ENCODE measurements around the gene SLITRK3. TPM values are rescaled to one million over a fixed set of nuclear protein-coding genes. Genes with fewer than 3 reads are reported as not detected.

The SLITRK3 gene
- total and polyA plus RNA-seq, 10 donors: not detected

DNA sequence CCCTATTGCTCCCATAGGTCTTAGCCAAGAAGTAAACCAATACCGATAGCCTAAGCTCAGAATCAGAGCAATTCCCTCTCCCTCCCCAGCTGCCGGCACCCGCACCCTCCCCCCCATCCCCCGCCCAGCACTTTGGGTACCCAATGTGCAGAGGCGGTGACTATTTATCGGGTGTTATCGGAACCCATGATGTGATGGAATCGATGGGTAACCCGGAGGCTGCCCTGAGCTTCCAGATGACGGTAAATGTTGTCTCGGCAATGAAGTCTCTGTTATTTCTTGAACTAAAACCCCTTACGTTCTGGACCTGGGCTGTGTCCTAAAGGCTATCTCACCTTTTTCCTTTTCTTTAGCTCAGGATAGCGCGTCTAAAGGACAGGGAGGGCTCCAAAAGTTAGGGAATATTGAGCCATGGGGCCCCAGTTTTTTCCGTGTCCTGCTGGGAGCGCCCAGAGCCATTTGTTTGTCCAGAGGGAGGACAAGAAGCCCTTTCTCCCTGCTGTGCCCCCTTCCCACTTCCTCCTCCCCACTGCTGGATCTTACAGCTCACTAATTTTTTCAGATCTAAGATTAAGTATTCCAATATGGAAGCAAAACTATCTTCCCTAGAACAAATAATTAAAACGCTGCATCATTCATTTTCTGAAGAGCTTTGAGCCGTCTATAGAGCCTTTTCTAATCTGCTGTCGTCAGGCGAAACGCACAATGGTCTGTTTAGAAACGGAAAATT lies 1.5 kb downstream of the SLITRK3 start:
- intact Hi-C loops (cut with DNase I; ENCODE audit: low total_unique reads): no loop called here
- H3K4me1 ChIP-seq: peaks cover 0 to 32% (median 15%) of the 10 kb centered on the region in 6 donors
- no peak for DNase-seq
- WGBS, 5 donors: 4 to 10% (median 7%) methylated on average over 22 of the region's 22 CpGs
- H3K27me3 ChIP-seq (replicated peaks in 1 of 7): peaks cover 0 to 69% (median 60%) of the 10 kb centered on the region in 7 donors
- no peaks in the 10 kb centered on the region for H3K36me3 ChIP-seq
- H3K9me3 ChIP-seq: no peaks in the 10 kb centered on the region
- TF ChIP-seq POLR2AphosphoS5 (IDR thresholded peaks at IDR 0.05) (no peak), POLR2A (IDR thresholded peaks at IDR 0.05) (no peak)
- TF ChIP-seq, protein P1, sequence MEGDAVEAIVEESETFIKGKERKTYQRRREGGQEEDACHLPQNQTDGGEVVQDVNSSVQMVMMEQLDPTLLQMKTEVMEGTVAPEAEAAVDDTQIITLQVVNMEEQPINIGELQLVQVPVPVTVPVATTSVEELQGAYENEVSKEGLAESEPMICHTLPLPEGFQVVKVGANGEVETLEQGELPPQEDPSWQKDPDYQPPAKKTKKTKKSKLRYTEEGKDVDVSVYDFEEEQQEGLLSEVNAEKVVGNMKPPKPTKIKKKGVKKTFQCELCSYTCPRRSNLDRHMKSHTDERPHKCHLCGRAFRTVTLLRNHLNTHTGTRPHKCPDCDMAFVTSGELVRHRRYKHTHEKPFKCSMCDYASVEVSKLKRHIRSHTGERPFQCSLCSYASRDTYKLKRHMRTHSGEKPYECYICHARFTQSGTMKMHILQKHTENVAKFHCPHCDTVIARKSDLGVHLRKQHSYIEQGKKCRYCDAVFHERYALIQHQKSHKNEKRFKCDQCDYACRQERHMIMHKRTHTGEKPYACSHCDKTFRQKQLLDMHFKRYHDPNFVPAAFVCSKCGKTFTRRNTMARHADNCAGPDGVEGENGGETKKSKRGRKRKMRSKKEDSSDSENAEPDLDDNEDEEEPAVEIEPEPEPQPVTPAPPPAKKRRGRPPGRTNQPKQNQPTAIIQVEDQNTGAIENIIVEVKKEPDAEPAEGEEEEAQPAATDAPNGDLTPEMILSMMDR (IDR thresholded peaks at IDR 0.05 in 8 of 11, conservative IDR thresholded peaks at IDR 0.05 in 3 of 11): no peak
- peak overlapping the region in 1 of 8 donors; percentile 59 for H3K4me3 ChIP-seq
- no peak overlapping the region for H3K27ac ChIP-seq

DNA sequence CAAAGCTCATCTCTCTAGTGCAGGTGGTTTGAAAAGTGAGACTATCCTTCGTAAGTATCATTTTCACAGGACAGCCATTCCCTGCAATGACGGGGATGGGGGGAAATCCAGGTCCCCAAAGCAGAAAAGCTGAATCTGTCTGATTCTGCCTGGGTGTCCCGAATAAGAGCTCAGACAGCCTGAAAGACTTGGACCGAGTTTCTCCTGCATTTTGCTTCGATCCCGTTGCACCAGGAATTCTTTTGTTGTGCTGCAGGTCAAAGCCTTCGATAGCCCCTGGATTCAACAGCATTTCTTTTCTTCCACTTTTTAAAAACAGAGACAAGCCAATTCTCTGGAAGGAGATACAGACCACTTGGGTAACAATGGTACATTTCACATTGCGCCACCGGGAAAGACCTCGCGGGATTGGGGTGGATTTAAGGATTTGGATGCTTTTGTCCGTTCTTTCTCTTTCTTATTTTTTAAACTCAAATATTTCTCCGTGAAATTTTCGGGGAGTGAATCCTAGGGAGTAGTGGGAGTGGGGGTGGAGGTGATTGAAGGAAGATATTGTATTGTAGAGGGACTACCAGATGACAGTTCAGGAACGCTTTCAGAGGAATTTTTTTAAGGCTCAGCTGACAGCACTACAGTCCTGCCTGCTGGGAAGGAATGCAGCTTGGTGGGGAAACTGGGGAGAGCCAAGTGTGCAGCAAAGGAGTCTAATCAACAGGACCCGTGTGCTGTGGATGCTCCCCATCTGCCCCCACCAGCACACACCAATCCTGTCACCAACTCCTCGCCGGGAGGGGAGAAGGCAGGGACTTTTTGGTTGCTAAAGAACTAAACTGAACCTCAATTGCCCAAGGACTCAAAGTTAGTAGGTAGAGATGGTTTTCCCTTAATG lies 2.6 kb downstream of the SLITRK3 start:
- no peaks in the 10 kb centered on the region for H3K9me3 ChIP-seq
- DNase-seq: no peak
- peaks cover 0 to 67% (median 60%) of the 10 kb centered on the region in 7 donors for H3K27me3 ChIP-seq (replicated peaks in 1 of 7)
- intact Hi-C loops (cut with DNase I; ENCODE audit: low total_unique reads): no loop called here
- H3K36me3 ChIP-seq: no peaks in the 10 kb centered on the region
- peaks cover 0 to 32% (median 15%) of the 10 kb centered on the region in 6 donors for H3K4me1 ChIP-seq
- WGBS, 5 donors: 5 to 9% (median 7%) methylated on average over 18 of the region's 18 CpGs
- H3K4me3 ChIP-seq: no peak overlapping the region
- TF ChIP-seq POLR2A (IDR thresholded peaks at IDR 0.05): no peak
- TF ChIP-seq, protein P1 (IDR thresholded peaks at IDR 0.05 in 8 of 11, conservative IDR thresholded peaks at IDR 0.05 in 3 of 11): no peak
- no peak for TF ChIP-seq POLR2AphosphoS5 (IDR thresholded peaks at IDR 0.05)
- no peak overlapping the region for H3K27ac ChIP-seq

DNA sequence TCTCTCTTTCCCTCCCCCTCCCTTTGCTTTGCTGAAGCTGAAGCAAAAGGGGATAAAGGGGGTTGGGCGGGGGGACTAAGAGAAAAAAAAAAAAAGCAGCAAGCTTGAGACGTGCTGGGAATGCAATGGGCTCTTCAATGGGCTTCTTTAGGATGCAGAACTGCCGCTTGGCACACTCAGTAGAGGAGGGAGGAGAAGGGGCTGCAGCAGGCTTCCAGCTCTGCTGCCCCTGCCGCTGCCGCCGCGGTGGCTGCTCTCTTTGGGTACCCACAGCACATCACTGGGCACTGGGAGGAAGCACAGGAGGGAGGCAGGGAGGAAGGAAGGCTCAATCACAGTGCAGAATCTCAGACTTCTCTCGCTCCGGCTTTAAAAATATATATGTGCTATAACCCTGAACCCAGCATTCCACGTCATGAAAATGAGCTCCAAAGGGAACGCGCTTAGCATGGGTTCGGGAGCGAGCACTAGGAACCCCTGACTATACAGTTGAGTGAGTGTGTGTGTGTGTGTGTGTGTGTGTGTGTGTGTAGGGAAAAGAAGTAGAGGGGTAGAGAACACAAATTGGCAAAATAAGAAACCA lies 3.5 kb downstream of the SLITRK3 start:
- H3K27me3 ChIP-seq (replicated peaks in 1 of 7): peaks cover 0 to 60% (median 52%) of the 10 kb centered on the region in 7 donors
- WGBS, 5 donors: 6 to 13% (median 8%) methylated on average over 14 of the region's 14 CpGs
- H3K27ac ChIP-seq: no peak overlapping the region
- no peak for TF ChIP-seq POLR2AphosphoS5 (IDR thresholded peaks at IDR 0.05)
- TF ChIP-seq, protein P1 (IDR thresholded peaks at IDR 0.05 in 8 of 11, conservative IDR thresholded peaks at IDR 0.05 in 3 of 11): no peak
- TF ChIP-seq POLR2A (IDR thresholded peaks at IDR 0.05): no peak
- no peaks in the 10 kb centered on the region for H3K36me3 ChIP-seq
- intact Hi-C loops (cut with DNase I; ENCODE audit: low total_unique reads): no loop called here
- no peak for DNase-seq
- no peak overlapping the region for H3K4me3 ChIP-seq
- H3K4me1 ChIP-seq: peaks cover 0 to 32% (median 15%) of the 10 kb centered on the region in 6 donors
- H3K9me3 ChIP-seq: no peaks in the 10 kb centered on the region
